SU-DHL-6 (cell line): ENCODE data around the gene PEDS1.

Experiments
- EZH2phosphoT487 ChIP-seq: fragments of 200-600 bp; sonication (generic), shearing (Covaris generic); conservative IDR thresholded peaks from 2 replicates; pipeline ENCODE4 v1.6.1; 2018; ENCODE audit warnings: mild to moderate bottlenecking, antibody characterized with exemption, low read length, moderate library complexity, mixed read lengths
- TF ChIP-seq, protein P1 (sequence below): fragments of 200-600 bp; sonication (generic); IDR thresholded peaks from one replicate; pipeline ENCODE4 v1.5.1; 2017; ENCODE audit warnings: antibody characterized with exemption, mild to moderate bottlenecking, low read length, moderate library complexity; ENCODE audit not compliant: insufficient read depth, poor library complexity, severe bottlenecking

DNA sequence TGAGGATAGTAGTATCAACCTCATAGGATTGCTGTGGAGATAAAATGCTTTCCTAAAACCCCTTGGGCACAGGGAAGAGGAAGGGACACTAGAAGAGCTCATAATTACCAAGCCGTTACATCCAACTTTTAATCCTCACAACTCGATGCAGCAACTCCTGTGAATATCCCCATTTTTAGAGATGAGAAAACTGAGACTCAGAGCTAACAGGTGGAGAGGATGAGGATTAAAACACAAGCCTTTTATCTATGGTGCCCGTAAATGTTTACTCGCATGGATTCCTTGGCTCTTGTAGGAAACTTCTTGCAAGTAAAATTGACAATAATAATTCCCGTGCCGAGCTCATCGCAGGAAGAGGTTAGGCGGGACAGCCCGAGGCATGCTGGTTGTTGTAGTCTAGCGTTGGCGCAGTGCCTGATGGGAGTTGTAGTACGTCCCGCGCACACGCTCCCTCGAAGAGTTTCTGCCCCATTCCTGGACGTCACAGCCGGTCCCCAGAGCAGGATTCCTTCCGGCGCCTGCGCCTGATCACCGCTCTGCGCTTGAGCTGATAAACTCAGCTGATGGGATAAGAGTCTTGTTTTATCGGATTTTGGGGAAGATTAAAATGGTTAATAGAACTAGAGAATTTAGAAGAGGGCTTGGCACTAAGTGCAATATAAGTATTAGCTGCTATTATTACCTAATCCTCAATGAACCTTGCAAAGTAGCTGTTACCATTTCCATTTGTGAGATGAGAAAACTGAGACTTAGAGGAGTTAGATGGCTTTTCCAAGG, 37.7 kb downstream of the PEDS1 start:
- TF ChIP-seq, protein P1, sequence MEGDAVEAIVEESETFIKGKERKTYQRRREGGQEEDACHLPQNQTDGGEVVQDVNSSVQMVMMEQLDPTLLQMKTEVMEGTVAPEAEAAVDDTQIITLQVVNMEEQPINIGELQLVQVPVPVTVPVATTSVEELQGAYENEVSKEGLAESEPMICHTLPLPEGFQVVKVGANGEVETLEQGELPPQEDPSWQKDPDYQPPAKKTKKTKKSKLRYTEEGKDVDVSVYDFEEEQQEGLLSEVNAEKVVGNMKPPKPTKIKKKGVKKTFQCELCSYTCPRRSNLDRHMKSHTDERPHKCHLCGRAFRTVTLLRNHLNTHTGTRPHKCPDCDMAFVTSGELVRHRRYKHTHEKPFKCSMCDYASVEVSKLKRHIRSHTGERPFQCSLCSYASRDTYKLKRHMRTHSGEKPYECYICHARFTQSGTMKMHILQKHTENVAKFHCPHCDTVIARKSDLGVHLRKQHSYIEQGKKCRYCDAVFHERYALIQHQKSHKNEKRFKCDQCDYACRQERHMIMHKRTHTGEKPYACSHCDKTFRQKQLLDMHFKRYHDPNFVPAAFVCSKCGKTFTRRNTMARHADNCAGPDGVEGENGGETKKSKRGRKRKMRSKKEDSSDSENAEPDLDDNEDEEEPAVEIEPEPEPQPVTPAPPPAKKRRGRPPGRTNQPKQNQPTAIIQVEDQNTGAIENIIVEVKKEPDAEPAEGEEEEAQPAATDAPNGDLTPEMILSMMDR, result no peak
- no peak for TF ChIP-seq EZH2phosphoT487
